MM.1S (cell line): ENCODE measurements around the gene VCPKMT.

ENCODE experiments used
- DNase-seq: peaks from one replicate; pipeline ENCODE4 v3.0.0-alpha.2; 2015
- H2AFZ ChIP-seq: fragments of 300-600 bp; sonication (generic); 2 replicates; pipeline ENCODE4 v1.6.0; 2016; ENCODE audit warnings: antibody characterized with exemption, low read length
- H3F3A ChIP-seq: fragments of 300-600 bp; sonication (generic); 2 replicates; pipeline ENCODE4 v1.6.1; 2016; ENCODE audit warnings: mild to moderate bottlenecking, antibody characterized with exemption, low read length, moderate library complexity, mixed read lengths; ENCODE audit not compliant: insufficient read depth
- H3K27ac ChIP-seq: fragments of 300-600 bp; sonication (generic); 2 replicates; pipeline ENCODE4 v1.5.1; 2016; ENCODE audit warnings: mild to moderate bottlenecking, low read length
- H3K27me3 ChIP-seq: fragments of 300-600 bp; sonication (generic); replicated peaks from 2 replicates; pipeline ENCODE4 v1.6.0; 2016; ENCODE audit warnings: low read length; ENCODE audit not compliant: insufficient read depth
- H3K36me3 ChIP-seq: fragments of 300-600 bp; sonication (generic); replicated peaks from 2 replicates; pipeline ENCODE4 v1.6.1; 2016; ENCODE audit warnings: mild to moderate bottlenecking, low read length, mixed read lengths; ENCODE audit not compliant: insufficient read depth
- H3K4me1 ChIP-seq: fragments of 300-600 bp; sonication (generic); 2 replicates; pipeline ENCODE4 v1.6.1; 2016; ENCODE audit warnings: low read length, mixed read lengths
- H3K4me2 ChIP-seq: fragments of 300-600 bp; sonication (generic); 2 replicates; pipeline ENCODE4 v1.6.0; 2016; ENCODE audit warnings: low read depth, low read length
- H3K4me3 ChIP-seq: fragments of 300-600 bp; sonication (generic); 2 replicates; pipeline ENCODE4 v1.5.1; 2016; ENCODE audit warnings: low read length, mixed read lengths
- H3K79me2 ChIP-seq: fragments of 300-600 bp; sonication (generic); 2 replicates; pipeline ENCODE4 v1.6.1; 2016; ENCODE audit warnings: mixed run types, low read length, mixed read lengths
- H3K9ac ChIP-seq: fragments of 300-600 bp; sonication (generic); 2 replicates; pipeline ENCODE4 v1.6.1; 2016; ENCODE audit warnings: low read length, mixed read lengths
- H3K9me2 ChIP-seq: fragments of 300-600 bp; sonication (generic); replicated peaks from 2 replicates; pipeline ENCODE4 v1.6.1; 2016; ENCODE audit warnings: mild to moderate bottlenecking, low read length, mixed read lengths; ENCODE audit not compliant: insufficient read depth
- H3K9me3 ChIP-seq: fragments of 300-600 bp; sonication (generic); replicated peaks from 2 replicates; pipeline ENCODE4 v1.6.1; 2016; ENCODE audit warnings: mild to moderate bottlenecking, low read length, mixed read lengths; ENCODE audit not compliant: insufficient read depth
- H4K20me1 ChIP-seq: fragments of 300-600 bp; sonication (generic); 2 replicates; pipeline ENCODE4 v1.6.1; 2016; ENCODE audit warnings: mild to moderate bottlenecking, low read length, moderate library complexity, mixed read lengths; ENCODE audit not compliant: insufficient read depth
- EZH2 ChIP-seq: fragments of 300-600 bp; sonication (generic); optimal IDR thresholded peaks from 2 replicates; pipeline ENCODE3; 2017; ENCODE audit warnings: low read depth, mild to moderate bottlenecking, antibody characterized with exemption, low read length, mixed read lengths
- EZH2phosphoT487 ChIP-seq: fragments of 300-600 bp; sonication (generic); IDR thresholded peaks from 2 replicates; pipeline ENCODE4 v1.6.1; 2018; ENCODE audit warnings: antibody characterized with exemption, low read length
- TF ChIP-seq, protein P1 (sequence below): fragments of 300-600 bp; sonication (generic); IDR thresholded peaks from 2 replicates; pipeline ENCODE4 v1.5.1; 2016; ENCODE audit warnings: antibody characterized with exemption, low read length, mixed read lengths

Gene VCPKMT

DNA sequence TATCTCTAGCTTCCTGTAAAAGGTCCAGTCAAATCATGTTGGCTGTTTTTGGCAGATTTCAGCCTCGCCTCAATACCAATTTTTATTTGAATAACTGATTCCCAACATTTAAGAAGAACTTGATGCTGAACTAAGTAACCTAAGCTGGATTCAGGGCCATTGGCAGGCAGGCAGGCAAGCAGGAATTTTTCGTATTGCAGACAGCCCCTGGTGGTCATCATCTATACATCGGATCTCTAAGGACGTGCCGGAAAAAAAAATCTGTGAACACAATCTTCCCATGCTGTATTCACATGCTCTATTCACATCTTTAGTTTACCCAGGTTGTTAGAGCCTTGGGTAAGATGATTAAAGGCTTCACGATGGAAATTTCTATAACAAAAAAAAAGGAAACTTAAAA lies 7.0 kb downstream of the VCPKMT start:
- TF ChIP-seq EZH2 (no peak), EZH2phosphoT487 (no peak)
- TF ChIP-seq, protein P1, sequence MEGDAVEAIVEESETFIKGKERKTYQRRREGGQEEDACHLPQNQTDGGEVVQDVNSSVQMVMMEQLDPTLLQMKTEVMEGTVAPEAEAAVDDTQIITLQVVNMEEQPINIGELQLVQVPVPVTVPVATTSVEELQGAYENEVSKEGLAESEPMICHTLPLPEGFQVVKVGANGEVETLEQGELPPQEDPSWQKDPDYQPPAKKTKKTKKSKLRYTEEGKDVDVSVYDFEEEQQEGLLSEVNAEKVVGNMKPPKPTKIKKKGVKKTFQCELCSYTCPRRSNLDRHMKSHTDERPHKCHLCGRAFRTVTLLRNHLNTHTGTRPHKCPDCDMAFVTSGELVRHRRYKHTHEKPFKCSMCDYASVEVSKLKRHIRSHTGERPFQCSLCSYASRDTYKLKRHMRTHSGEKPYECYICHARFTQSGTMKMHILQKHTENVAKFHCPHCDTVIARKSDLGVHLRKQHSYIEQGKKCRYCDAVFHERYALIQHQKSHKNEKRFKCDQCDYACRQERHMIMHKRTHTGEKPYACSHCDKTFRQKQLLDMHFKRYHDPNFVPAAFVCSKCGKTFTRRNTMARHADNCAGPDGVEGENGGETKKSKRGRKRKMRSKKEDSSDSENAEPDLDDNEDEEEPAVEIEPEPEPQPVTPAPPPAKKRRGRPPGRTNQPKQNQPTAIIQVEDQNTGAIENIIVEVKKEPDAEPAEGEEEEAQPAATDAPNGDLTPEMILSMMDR, result no peak
- H3K9me2 ChIP-seq, result no peaks in the 10 kb centered on the region
- H3K79me2 ChIP-seq, result peaks cover 30% of the 10 kb centered on the region
- no peak overlapping the region for H3K27ac ChIP-seq
- no peak overlapping the region for H3K4me3 ChIP-seq
- no peak overlapping the region for H3K9ac ChIP-seq
- DNase-seq, result no peak
- H3K36me3 ChIP-seq, result no peaks in the 10 kb centered on the region
- H3K4me1 ChIP-seq, result 0 out of 2 replicates have a peak, but pooled peaks cover 11% of the 10 kb centered on the region
- H3F3A ChIP-seq, result peaks cover 5% of the 10 kb centered on the region
- no peak overlapping the region for H2AFZ ChIP-seq
- no peaks in the 10 kb centered on the region for H3K9me3 ChIP-seq
- H3K4me2 ChIP-seq, result no peak overlapping the region
- H3K27me3 ChIP-seq, result no peaks in the 10 kb centered on the region
- no peaks in the 10 kb centered on the region for H4K20me1 ChIP-seq

DNA sequence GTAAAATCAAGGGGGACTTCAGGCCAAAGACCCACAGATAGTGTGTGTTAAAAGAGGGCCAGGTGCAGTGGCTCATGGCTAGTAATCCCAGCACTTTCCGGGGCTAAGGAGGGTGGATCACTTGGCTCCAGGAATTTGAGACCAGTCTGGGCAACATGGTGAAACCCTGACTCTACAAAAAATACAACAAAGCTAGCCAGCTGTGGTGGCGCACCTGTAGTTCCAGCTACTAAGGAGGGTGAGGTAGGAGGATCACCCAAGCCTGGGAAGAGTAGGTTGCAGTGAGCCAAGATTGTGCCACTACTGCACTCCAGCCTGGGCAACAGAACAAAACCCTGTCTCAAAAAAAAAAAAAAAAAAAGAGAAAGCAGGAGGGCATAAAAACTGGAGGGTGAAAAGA lies 8.5 kb downstream of the VCPKMT start:
- no peak overlapping the region for H3K4me3 ChIP-seq
- H3K4me1 ChIP-seq, result 0 out of 2 replicates have a peak, but pooled peaks cover 7% of the 10 kb centered on the region
- H3K27ac ChIP-seq, result peak overlapping the region; percentile 57; the same call in 1 of the 2 replicates
- H2AFZ ChIP-seq, result no peak overlapping the region
- peak overlapping the region; percentile 34; the same call in 1 of the 2 replicates for H3K4me2 ChIP-seq
- H3K9ac ChIP-seq, result no peak overlapping the region
- TF ChIP-seq, protein P1, result no peak
- TF ChIP-seq EZH2 (no peak), EZH2phosphoT487 (no peak)
- no peaks in the 10 kb centered on the region for H3K27me3 ChIP-seq
- DNase-seq, result no peak
- no peaks in the 10 kb centered on the region for H3K36me3 ChIP-seq
- H3K9me2 ChIP-seq, result no peaks in the 10 kb centered on the region
- H3F3A ChIP-seq, result no peaks in the 10 kb centered on the region
- no peaks in the 10 kb centered on the region for H3K9me3 ChIP-seq
- no peaks in the 10 kb centered on the region for H4K20me1 ChIP-seq
- peaks cover 20% of the 10 kb centered on the region; the same call in 1 of the 2 replicates for H3K79me2 ChIP-seq

DNA sequence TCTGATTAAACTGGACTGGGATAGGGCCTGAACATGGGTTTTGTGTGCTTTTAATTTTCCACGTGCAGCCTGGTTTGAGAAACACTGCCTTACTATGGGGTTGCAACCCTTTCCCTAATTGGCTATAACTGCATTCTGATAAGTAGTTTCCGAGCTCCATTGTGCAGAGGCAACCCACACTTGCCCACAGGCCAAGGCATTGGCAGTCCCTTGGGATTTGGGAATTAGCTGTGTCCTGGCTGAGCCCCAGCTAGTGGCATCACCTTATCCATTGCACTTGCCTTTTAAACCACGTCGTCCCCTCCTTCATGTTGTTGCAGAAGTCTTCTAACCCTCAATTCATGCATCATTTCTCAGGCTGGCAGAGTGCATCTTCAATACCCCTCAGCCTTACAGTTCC lies 10.2 kb downstream of the VCPKMT start:
- no peak overlapping the region for H3K27ac ChIP-seq

More for the DNA sequence above, 10.2 kb downstream of the VCPKMT start:
- H3F3A ChIP-seq, result no peaks in the 10 kb centered on the region
- H3K4me3 ChIP-seq, result no peak overlapping the region
- no peaks in the 10 kb centered on the region for H4K20me1 ChIP-seq
- 0 out of 2 replicates have a peak, but pooled peaks cover 6% of the 10 kb centered on the region for H3K4me1 ChIP-seq
- no peaks in the 10 kb centered on the region for H3K27me3 ChIP-seq
- H2AFZ ChIP-seq, result no peak overlapping the region
- peaks cover 8% of the 10 kb centered on the region; the same call in 1 of the 2 replicates for H3K79me2 ChIP-seq
- H3K9me3 ChIP-seq, result no peaks in the 10 kb centered on the region
- no peak for DNase-seq
- H3K9me2 ChIP-seq, result no peaks in the 10 kb centered on the region
- H3K36me3 ChIP-seq, result no peaks in the 10 kb centered on the region
- no peak overlapping the region for H3K9ac ChIP-seq
- no peak overlapping the region for H3K4me2 ChIP-seq
- TF ChIP-seq, protein P1, result no peak
- TF ChIP-seq EZH2 (no peak), EZH2phosphoT487 (no peak)
